OCI-LY7 (cell line): ENCODE results near the gene PUM2.

Source experiments
- CTCF ChIP-seq: fragments of 200-600 bp; sonication (generic); conservative IDR thresholded peaks from 2 replicates; pipeline ENCODE4 v1.5.1; 2014; ENCODE audit warnings: mild to moderate bottlenecking, antibody characterized with exemption, low read length, moderate library complexity, mixed read lengths
- EZH2phosphoT487 ChIP-seq: fragments of 200-600 bp; sonication (generic); IDR thresholded peaks from 2 replicates; pipeline ENCODE4 v1.6.1; 2018; ENCODE audit warnings: low read depth, borderline replicate concordance, mild to moderate bottlenecking, mixed run types, antibody characterized with exemption, low read length, moderate library complexity, mixed read lengths

- TF ChIP-seq CTCF (no peak), EZH2phosphoT487 (no peak)
Measured at GRCh38 chr2:20213651-20214565, 136.7 kb downstream of the PUM2 start.
